ENCODE measurements around the gene CTXN2.

CTXN2 gene

DNA sequence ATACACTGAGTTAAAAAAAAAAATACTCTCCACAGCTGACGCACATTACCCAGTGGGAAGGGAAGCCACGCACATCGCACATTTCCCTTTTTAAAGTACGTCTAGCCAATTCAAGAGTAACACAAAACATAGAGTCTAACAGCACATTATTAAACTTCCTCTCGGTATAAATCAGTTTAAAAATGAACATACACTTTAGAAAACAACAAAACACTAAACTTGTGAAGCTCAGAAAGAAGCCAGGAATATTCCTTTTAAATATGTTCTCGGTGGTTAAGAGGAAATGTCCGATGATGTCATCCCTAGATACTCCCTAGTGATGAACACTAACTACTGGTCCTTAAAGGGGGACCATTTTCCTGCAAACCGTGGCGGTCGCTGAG is 14.1 kb upstream of the CTXN2 start:
- Histone ChIP-seq H3K27me3 (replicated peaks; ENCODE audit: control insufficient read depth, insufficient read depth, low read length) (no peaks in the 10 kb centered on the region), H3K4me3 (replicated peaks; ENCODE audit: low read depth, low read length) (peak overlapping the region; percentile 76), H3K36me3 (ENCODE audit: control insufficient read depth, insufficient read depth, low read length) (no peaks in the 10 kb centered on the region)
- DNase-seq (ENCODE audit: extremely low read depth, insufficient read length): no peak
- TF ChIP-seq, protein P1, sequence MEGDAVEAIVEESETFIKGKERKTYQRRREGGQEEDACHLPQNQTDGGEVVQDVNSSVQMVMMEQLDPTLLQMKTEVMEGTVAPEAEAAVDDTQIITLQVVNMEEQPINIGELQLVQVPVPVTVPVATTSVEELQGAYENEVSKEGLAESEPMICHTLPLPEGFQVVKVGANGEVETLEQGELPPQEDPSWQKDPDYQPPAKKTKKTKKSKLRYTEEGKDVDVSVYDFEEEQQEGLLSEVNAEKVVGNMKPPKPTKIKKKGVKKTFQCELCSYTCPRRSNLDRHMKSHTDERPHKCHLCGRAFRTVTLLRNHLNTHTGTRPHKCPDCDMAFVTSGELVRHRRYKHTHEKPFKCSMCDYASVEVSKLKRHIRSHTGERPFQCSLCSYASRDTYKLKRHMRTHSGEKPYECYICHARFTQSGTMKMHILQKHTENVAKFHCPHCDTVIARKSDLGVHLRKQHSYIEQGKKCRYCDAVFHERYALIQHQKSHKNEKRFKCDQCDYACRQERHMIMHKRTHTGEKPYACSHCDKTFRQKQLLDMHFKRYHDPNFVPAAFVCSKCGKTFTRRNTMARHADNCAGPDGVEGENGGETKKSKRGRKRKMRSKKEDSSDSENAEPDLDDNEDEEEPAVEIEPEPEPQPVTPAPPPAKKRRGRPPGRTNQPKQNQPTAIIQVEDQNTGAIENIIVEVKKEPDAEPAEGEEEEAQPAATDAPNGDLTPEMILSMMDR (IDR thresholded peaks at IDR 0.05; ENCODE audit: insufficient read depth, low read length, poor library complexity, severe bottlenecking): no peak

GRCh38 chr15:48177766-48178647 is 13.5 kb upstream of the CTXN2 start, which contains the start of gene MYEF2:
Gene MYEF2 (minus strand): TSS chr15:48178295. CDS start chr15:48178237, 58 bp downstream.
- no peaks in the 10 kb centered on the region for H3K27me3 ChIP-seq (replicated peaks; ENCODE audit: control insufficient read depth, insufficient read depth, low read length)
- peak; percentile 69 for DNase-seq (ENCODE audit: extremely low read depth, insufficient read length)
- TF ChIP-seq, protein P1 (IDR thresholded peaks at IDR 0.05; ENCODE audit: insufficient read depth, low read length, poor library complexity, severe bottlenecking): no peak
- H3K4me3 ChIP-seq (replicated peaks; ENCODE audit: low read depth, low read length): peak within 1 kb of the TSS; percentile 76
- no peaks in the 10 kb centered on the region for H3K36me3 ChIP-seq (ENCODE audit: control insufficient read depth, insufficient read depth, low read length)

- Histone ChIP-seq H3K27me3 (replicated peaks; ENCODE audit: control insufficient read depth, insufficient read depth, low read length) (no peaks in the 10 kb centered on the region), H3K4me3 (replicated peaks; ENCODE audit: low read depth, low read length) (peak overlapping the region; percentile 76), H3K36me3 (ENCODE audit: control insufficient read depth, insufficient read depth, low read length) (no peaks in the 10 kb centered on the region)
- TF ChIP-seq, protein P1 (IDR thresholded peaks at IDR 0.05; ENCODE audit: insufficient read depth, low read length, poor library complexity, severe bottlenecking): no peak
- DNase-seq (ENCODE audit: extremely low read depth, insufficient read length): no peak
Measured at GRCh38 chr15:48178648-48178931, 12.9 kb upstream of the CTXN2 start.

- TF ChIP-seq, protein P1 (IDR thresholded peaks at IDR 0.05; ENCODE audit: insufficient read depth, low read length, poor library complexity, severe bottlenecking): no peak
- no peak overlapping the region for H3K4me3 ChIP-seq (replicated peaks; ENCODE audit: low read depth, low read length)
- no peaks in the 10 kb centered on the region for H3K36me3 ChIP-seq (ENCODE audit: control insufficient read depth, insufficient read depth, low read length)
- DNase-seq (ENCODE audit: extremely low read depth, insufficient read length): no peak
- no peaks in the 10 kb centered on the region for H3K27me3 ChIP-seq (replicated peaks; ENCODE audit: control insufficient read depth, insufficient read depth, low read length)
Measured at GRCh38 chr15:48182749-48183148, 8.7 kb upstream of the CTXN2 start.

GRCh38 chr15:48185529-48185928 is 5.9 kb upstream of the CTXN2 start:
- TF ChIP-seq, protein P1 (IDR thresholded peaks at IDR 0.05; ENCODE audit: insufficient read depth, low read length, poor library complexity, severe bottlenecking): no peak

More at GRCh38 chr15:48185529-48185928, 5.9 kb upstream of the CTXN2 start:
- Histone ChIP-seq H3K36me3 (ENCODE audit: control insufficient read depth, insufficient read depth, low read length) (no peaks in the 10 kb centered on the region), H3K27me3 (replicated peaks; ENCODE audit: control insufficient read depth, insufficient read depth, low read length) (no peaks in the 10 kb centered on the region), H3K4me3 (replicated peaks; ENCODE audit: low read depth, low read length) (no peak overlapping the region)
- no peak for DNase-seq (ENCODE audit: extremely low read depth, insufficient read length)
